Heart left ventricle (tissue), 16 donors: ENCODE data around the gene HCN2. TPM values are rescaled to one million over a fixed set of nuclear protein-coding genes. Genes with fewer than 3 reads are reported as not detected.

Source experiments
- ATAC-seq, 4 donors: fragments of 200-7000 bp; cut with Tn5 transposase; one replicate each; pipeline ENCODE4 v1.9.1; 2020 to 2022; ENCODE audit warnings: moderate library complexity in 4 of 4, mild to moderate bottlenecking in 3 of 4, moderate number of reproducible peaks in 1 of 4
- DNase-seq, 5 donors: peaks; one replicate each; pipeline ENCODE4 v3.0.0-alpha.2; 2020
- H3K27ac ChIP-seq, 12 donors: fragments of 200-600 bp; sonication (generic) in 4 of 12; one replicate each; pipeline versions ENCODE4 v1.5.0 to v1.8.0; 2016 to 2022; ENCODE audit warnings: mild to moderate bottlenecking in 2 of 12
- H3K27me3 ChIP-seq, 9 donors: fragments of 200-600 bp; sonication (generic) in 2 of 9; one replicate each; pipeline versions ENCODE4 v1.5.1 to v1.8.0; 2016 to 2022; ENCODE audit warnings: mild to moderate bottlenecking in 3 of 9
- H3K36me3 ChIP-seq, 9 donors: fragments of 200-600 bp; sonication (generic) in 2 of 9; one replicate each; pipeline versions ENCODE4 v1.5.0 to v1.8.0; 2018 to 2022; ENCODE audit warnings: mild to moderate bottlenecking in 2 of 9
- H3K4me1 ChIP-seq, 12 donors: fragments of 200-600 bp; sonication (generic) in 4 of 12; one replicate each; pipeline versions ENCODE4 v1.5.0 to v1.8.0; 2016 to 2022; ENCODE audit warnings: mild to moderate bottlenecking in 3 of 12
- H3K4me3 ChIP-seq, 12 donors: fragments of 200-600 bp; sonication (generic) in 4 of 12; one replicate each; pipeline versions ENCODE4 v1.5.0 to v1.8.0; 2017 to 2022; ENCODE audit warnings: mild to moderate bottlenecking in 9 of 12, moderate library complexity in 4 of 12
- H3K9me3 ChIP-seq, 12 donors: fragments of 200-600 bp; sonication (generic) in 4 of 12; one replicate each; pipeline versions ENCODE4 v1.5.0 to v1.8.0; 2016 to 2022; ENCODE audit warnings: mild to moderate bottlenecking in 1 of 12
- CTCF ChIP-seq, 12 donors: fragments of 200-600 bp; sonication (generic) in 4 of 12; IDR thresholded peaks; one replicate each; pipeline versions ENCODE4 v1.5.0 to v1.8.0; 2018 to 2022; ENCODE audit warnings: antibody characterized with exemption in 12 of 12, mild to moderate bottlenecking in 5 of 12
- POLR2A ChIP-seq, 2 donors: fragments of 450-650 bp; IDR thresholded peaks; one replicate each; pipeline ENCODE4 v1.6.1; 2017; ENCODE audit warnings: antibody characterized with exemption in 2 of 2, mild to moderate bottlenecking in 2 of 2, moderate library complexity in 2 of 2
- WGBS, 4 donors: extraction: QIAGEN DNeasy Blood & Tissue Kit in 2 of 4; methylation state at CpG; one replicate each; pipeline versions ENCODE4 v1.1.5 to v1.1.7; 2013 to 2018; 5-methylcytosine and 5-hydroxymethylcytosine counted together
- intact Hi-C, 10 donors: fragments of 100-400 bp; cut with DNase I; formaldehyde crosslinking; loops; one replicate each; pipeline versions ENCODE4 v1.11.1 to v1.14.2; 2022
- polyA plus RNA-seq, 2 donors: library from polyadenylated mRNA; stranded (reverse); fragments of 200-250 nt; gene quantifications; one replicate each; pipeline ENCODE4 v1.2.3, GENCODE V29; 2013
- total RNA-seq, 9 donors: library from RNA; depleted of rRNA in 2 of 9; stranded (reverse); fragments of >200 nt in 2 of 9; fragmentation: NEBNext Ultra II Directional in 3 of 9; extraction: Animal tissue kit (Norgen Biotek cat#: 25700) in 3 of 9; gene quantifications; one replicate each; pipeline versions ENCODE4 v1.1.0 to v1.2.4, GENCODE V29; 2016 to 2023
- donor health status: ischemic (EF 13 %, LVEDD 7.1; RV severe dilation, severe dysfunction).
- donor health status: healthy with polysubstance abuse.
- donor health status: DM: no; HTN: yes; CAD: no.
- donor health status: DM: no; HTN: no; CAD: no.
- donor health status: ischemic (EF 25% LVEDD 6.9; RV normal size, moderate dysfunction).
- donor health status: ischemic (EF 25% LVEDD 5.7; RV mildly dilated, moderate dysfunction).
- donor health status: healthy.
- donor health status: DM: yes; HTN: yes; CAD: no.
- donor health status: ischemic (EF 35%, LVEDD 5.7; RV mildly dilated, moderate dysfunction).
- donor health status: nonischemic (EF 11% LVEDD 7.7; RV severe dilation, severe dysfunction).
- donor health status: DM: yes; HTN: yes; CAD: no.
- donor health status: PGD.
- donor health status: ischemic (EF 29% LVEDD 5.4; RV normal size, mild dysfunction).
- donor health status: nonischemic (EF 23%, LVEDD 6.1; RV moderate dilation, normal function).

The HCN2 gene
- total and polyA plus RNA-seq, 11 donors: 4.1 to 27.4 (median 15.4) TPM

- ATAC-seq: no peak
- TF ChIP-seq POLR2A (IDR thresholded peaks at IDR 0.05): no peak
- no peak for TF ChIP-seq CTCF (IDR thresholded peaks at IDR 0.05)
- WGBS, 4 donors: 83 to 91% (median 86%) methylated on average over 39 to 70 of the region's 70 CpGs
- H3K27me3 ChIP-seq: peaks cover 0 to 6% (median 0%) of the 10 kb centered on the region in 9 donors
- no peaks in the 10 kb centered on the region for H3K9me3 ChIP-seq
- no peak overlapping the region for H3K4me3 ChIP-seq
- intact Hi-C loops: no loop called here
- DNase-seq: no peak
- H3K27ac ChIP-seq: no peak overlapping the region
- H3K36me3 ChIP-seq: peaks cover 0 to 34% (median 23%) of the 10 kb centered on the region in 9 donors
- H3K4me1 ChIP-seq: peaks cover 0 to 14% (median 10%) of the 10 kb centered on the region in 12 donors
Measured at GRCh38 chr19:642767-643727, 53.4 kb downstream of the HCN2 start.

- ATAC-seq (no peak), DNase-seq (no peak)
- Histone ChIP-seq H3K36me3 (peaks cover 0 to 40% (median 29%) of the 10 kb centered on the region in 9 donors), H3K4me1 (peaks cover 0 to 12% (median 7%) of the 10 kb centered on the region in 12 donors), H3K27ac (no peak overlapping the region), H3K4me3 (no peak overlapping the region), H3K9me3 (no peaks in the 10 kb centered on the region), H3K27me3 (peaks cover 0 to 2% (median 0%) of the 10 kb centered on the region in 9 donors)
- intact Hi-C loops: no loop called here
- 88 to 92% (median 90%) methylated on average over 24 of the region's 24 CpGs for WGBS, 4 donors
- TF ChIP-seq POLR2A (IDR thresholded peaks at IDR 0.05) (no peak), CTCF (IDR thresholded peaks at IDR 0.05) (no peak)
Measured at GRCh38 chr19:643736-644135, 54.1 kb downstream of the HCN2 start.

GRCh38 chr19:644363-644762 is 54.7 kb downstream of the HCN2 start:
- WGBS, 4 donors: 67 to 76% (median 72%) methylated on average over 12 to 28 of the region's 28 CpGs
- TF ChIP-seq POLR2A (IDR thresholded peaks at IDR 0.05) (no peak), CTCF (IDR thresholded peaks at IDR 0.05) (no peak)
- Histone ChIP-seq H3K4me3 (no peak overlapping the region), H3K27ac (no peak overlapping the region), H3K4me1 (peaks cover 0 to 6% (median under 1%) of the 10 kb centered on the region in 12 donors), H3K36me3 (peaks cover 0 to 47% (median 35%) of the 10 kb centered on the region in 9 donors), H3K9me3 (no peaks in the 10 kb centered on the region), H3K27me3 (no peaks in the 10 kb centered on the region)
- no peak for DNase-seq
- intact Hi-C loops: no loop called here
- ATAC-seq: no peak

GRCh38 chr19:644789-645188 is 55.1 kb downstream of the HCN2 start:
- intact Hi-C loops: no loop called here
- H3K27ac ChIP-seq: no peak overlapping the region
- ATAC-seq: no peak
- H3K36me3 ChIP-seq: peaks cover 0 to 51% (median 37%) of the 10 kb centered on the region in 9 donors
- H3K27me3 ChIP-seq: no peaks in the 10 kb centered on the region
- peaks cover 0 to 4% (median 0%) of the 10 kb centered on the region in 12 donors for H3K4me1 ChIP-seq
- DNase-seq: no peak
- no peak for TF ChIP-seq POLR2A (IDR thresholded peaks at IDR 0.05)
- TF ChIP-seq CTCF (IDR thresholded peaks at IDR 0.05): no peak
- H3K9me3 ChIP-seq: no peaks in the 10 kb centered on the region
- no peak overlapping the region for H3K4me3 ChIP-seq
- WGBS, 4 donors: 78 to 85% (median 81%) methylated on average over 11 to 14 of the region's 14 CpGs
